ENCODE measurements around the gene GTF2E1.
"Not testable (repeated sequence)": the region's sequence is repeated elsewhere in the genome, so short reads cannot be mapped to it uniquely, and the experiment has no call there.

The GTF2E1 gene

DNA sequence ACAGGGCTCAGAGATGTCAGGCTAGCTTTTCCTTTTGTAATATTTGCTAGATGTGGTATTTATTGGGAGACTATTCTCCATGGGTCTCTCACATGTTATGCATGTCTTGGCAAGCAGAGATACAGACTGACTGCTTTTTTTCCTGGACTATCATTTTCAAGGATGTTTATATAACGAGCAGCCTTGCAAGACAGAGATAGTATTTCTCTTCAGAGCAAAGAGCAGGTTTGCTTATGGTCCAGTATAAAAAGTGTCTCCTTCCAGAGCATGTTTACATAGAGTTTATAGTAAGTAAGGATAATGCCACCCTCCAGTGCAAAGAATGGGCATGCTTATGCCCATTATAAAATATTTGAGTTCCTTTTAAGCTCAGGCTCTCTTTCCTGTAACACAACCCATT is 24.6 kb downstream of the GTF2E1 start:
- Mint-ChIP-seq H3K4me1 (peaks cover 25% of the 10 kb centered on the region), H3K9me3 (no peaks in the 10 kb centered on the region), H3K27ac (no peak overlapping the region), H3K27me3 (no peaks in the 10 kb centered on the region), H3K4me3 (no peak overlapping the region), H3K36me3 (peaks cover 8% of the 10 kb centered on the region)
- no peak for DNase-seq (ENCODE audit: low spot score in 2 of 2)
- ATAC-seq (ENCODE audit: low read depth), result no peak

DNA sequence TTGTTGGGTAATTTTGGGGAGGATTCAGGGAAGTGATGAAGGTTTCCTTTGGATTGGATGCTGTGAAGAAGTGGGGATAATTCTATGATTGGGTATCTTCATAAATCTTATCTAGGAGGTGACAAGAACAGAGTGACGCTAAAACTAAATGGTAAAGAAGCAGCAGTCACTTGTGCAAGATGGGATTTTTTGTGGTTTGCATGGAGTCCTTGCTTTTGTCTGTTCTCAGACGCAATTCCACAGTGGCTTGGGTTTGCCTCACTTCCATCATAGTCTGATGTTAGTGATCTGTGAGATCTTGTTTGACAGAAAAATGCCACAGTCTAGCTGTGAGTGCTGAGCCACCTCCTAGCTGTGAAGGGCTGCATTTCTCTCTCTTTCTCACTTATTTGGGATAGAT is 26.9 kb downstream of the GTF2E1 start:
- peaks cover 8% of the 10 kb centered on the region for H3K36me3 Mint-ChIP-seq
- ATAC-seq (ENCODE audit: low read depth), result no peak
- no peaks in the 10 kb centered on the region for H3K9me3 Mint-ChIP-seq

DNA sequence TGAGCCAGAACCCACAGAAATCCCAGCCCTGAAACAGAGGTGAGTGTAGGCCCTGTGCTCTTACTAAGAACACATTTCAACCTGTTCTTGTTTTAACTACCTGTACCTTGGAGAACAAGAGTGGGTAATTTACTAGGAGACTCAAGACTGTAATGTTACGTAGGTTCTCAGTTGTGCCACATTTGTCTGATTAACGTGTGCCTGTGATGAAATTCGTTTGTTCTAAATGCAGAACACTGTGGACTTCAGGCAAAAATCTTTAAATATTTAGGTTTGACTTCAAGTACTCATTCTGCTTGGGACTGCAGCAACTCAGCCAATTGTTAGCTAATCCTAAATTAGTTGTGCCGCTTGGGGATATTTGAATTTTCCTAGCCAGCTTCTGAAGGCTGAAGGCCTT is 28.3 kb downstream of the GTF2E1 start:
- H3K4me1 Mint-ChIP-seq, result peaks cover 13% of the 10 kb centered on the region
- H3K9me3 Mint-ChIP-seq, result no peaks in the 10 kb centered on the region
- no peaks in the 10 kb centered on the region for H3K27me3 Mint-ChIP-seq
- no peak overlapping the region for H3K27ac Mint-ChIP-seq
- peaks cover 8% of the 10 kb centered on the region for H3K36me3 Mint-ChIP-seq
- DNase-seq (ENCODE audit: low spot score in 2 of 2) (no peak), ATAC-seq (ENCODE audit: low read depth) (no peak)
- H3K4me3 Mint-ChIP-seq, result no peak overlapping the region

More for the DNA sequence above, 26.9 kb downstream of the GTF2E1 start:
- H3K27me3 Mint-ChIP-seq, result no peaks in the 10 kb centered on the region
- no peak overlapping the region for H3K4me3 Mint-ChIP-seq
- peaks cover 16% of the 10 kb centered on the region for H3K4me1 Mint-ChIP-seq
- no peak overlapping the region for H3K27ac Mint-ChIP-seq
- no peak for DNase-seq (ENCODE audit: low spot score in 2 of 2)

DNA sequence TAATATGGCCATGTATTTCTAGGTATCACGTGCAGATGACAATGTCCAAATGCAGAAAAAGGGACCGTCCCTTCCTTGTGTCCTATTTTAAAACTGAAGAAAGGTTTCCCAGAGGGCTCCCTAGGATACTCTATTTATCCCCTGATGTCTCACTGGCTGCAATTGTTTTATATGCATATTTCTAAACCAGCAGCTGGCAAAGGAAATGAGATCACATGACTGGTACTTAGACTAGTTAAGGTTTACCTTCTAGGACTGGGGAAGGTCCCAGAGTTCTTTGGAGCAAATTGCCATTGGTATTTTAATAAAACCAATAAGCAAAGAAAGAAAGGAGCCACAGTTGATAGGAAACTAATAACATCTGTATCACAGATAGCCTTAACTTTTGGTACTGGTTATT is 29.5 kb downstream of the GTF2E1 start:
- H3K4me1 Mint-ChIP-seq, result peaks cover 7% of the 10 kb centered on the region
- H3K36me3 Mint-ChIP-seq, result peaks cover 11% of the 10 kb centered on the region
- no peak for ATAC-seq (ENCODE audit: low read depth)
- H3K4me3 Mint-ChIP-seq, result no peak overlapping the region
- H3K9me3 Mint-ChIP-seq, result no peaks in the 10 kb centered on the region
- DNase-seq (ENCODE audit: low spot score in 2 of 2), result no peak
- no peaks in the 10 kb centered on the region for H3K27me3 Mint-ChIP-seq
- no peak overlapping the region for H3K27ac Mint-ChIP-seq

DNA sequence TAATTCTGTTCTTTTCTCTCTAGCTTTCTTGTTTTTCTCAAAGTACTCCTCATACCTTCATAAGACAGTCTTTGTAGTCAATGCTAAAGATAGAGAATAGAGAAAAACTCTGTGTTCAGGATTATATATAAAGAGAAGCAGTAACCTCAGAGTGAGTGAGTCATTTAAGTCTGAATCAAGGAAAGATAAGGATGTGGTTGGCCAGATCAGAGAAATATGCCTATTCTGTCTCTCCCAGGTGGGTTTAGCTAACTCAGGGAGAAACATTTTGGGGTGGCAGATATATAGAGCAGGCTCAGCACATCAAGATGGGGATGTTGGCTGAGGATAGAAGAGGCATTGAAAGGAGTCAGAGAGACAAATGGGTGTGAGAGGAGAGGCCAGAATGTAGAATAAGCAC is 31.4 kb downstream of the GTF2E1 start:
- Mint-ChIP-seq H3K9me3 (no peaks in the 10 kb centered on the region), H3K36me3 (peaks cover 13% of the 10 kb centered on the region), H3K27me3 (no peaks in the 10 kb centered on the region), H3K27ac (no peak overlapping the region), H3K4me3 (no peak overlapping the region), H3K4me1 (peaks cover 3% of the 10 kb centered on the region)
- ATAC-seq (ENCODE audit: low read depth), result no peak
- DNase-seq (ENCODE audit: low spot score in 2 of 2), result no peak

DNA sequence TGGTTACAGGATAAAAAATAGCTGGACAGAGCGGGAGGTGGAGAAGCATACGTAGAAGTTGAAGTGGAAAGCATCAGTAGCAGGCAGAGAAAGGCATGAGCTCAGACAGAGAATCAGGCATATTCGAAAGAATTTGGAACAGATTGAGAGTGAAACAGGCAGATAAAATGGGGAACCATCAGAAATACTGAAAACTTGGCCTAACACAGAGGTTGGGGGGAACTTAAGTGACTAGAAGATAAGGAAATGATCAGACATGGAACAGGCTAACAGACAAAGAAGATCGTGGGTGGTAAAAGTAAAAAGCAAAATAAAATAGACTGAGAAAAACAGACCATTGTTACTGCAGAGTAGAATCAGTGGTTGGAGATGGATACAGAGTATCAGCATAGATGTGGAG is 32.9 kb downstream of the GTF2E1 start:
- Mint-ChIP-seq H3K27me3 (no peaks in the 10 kb centered on the region), H3K4me1 (peaks cover 7% of the 10 kb centered on the region), H3K4me3 (no peak overlapping the region), H3K36me3 (peaks cover 22% of the 10 kb centered on the region), H3K27ac (no peak overlapping the region), H3K9me3 (no peaks in the 10 kb centered on the region)
- DNase-seq (ENCODE audit: low spot score in 2 of 2) (no peak), ATAC-seq (ENCODE audit: low read depth) (no peak)

GRCh38 chr3:120778776-120779175 is 36.2 kb downstream of the GTF2E1 start:
- Mint-ChIP-seq H3K36me3 (peaks cover 28% of the 10 kb centered on the region), H3K4me1 (peaks cover 7% of the 10 kb centered on the region), H3K4me3 (no peak overlapping the region), H3K27ac (no peak overlapping the region), H3K9me3 (no peaks in the 10 kb centered on the region), H3K27me3 (no peaks in the 10 kb centered on the region)
- DNase-seq (ENCODE audit: low spot score in 2 of 2) (no peak), ATAC-seq (ENCODE audit: low read depth) (no peak)

- Mint-ChIP-seq H3K4me1 (peaks cover 8% of the 10 kb centered on the region), H3K36me3 (peaks cover 33% of the 10 kb centered on the region), H3K9me3 (no peaks in the 10 kb centered on the region), H3K4me3 (no peak overlapping the region), H3K27me3 (no peaks in the 10 kb centered on the region), H3K27ac (peak overlapping the region; percentile 45)
- ATAC-seq (ENCODE audit: low read depth) (no peak), DNase-seq (ENCODE audit: low spot score in 2 of 2) (no peak)
These were observed 38.4 kb downstream of the GTF2E1 start for GRCh38 chr3:120780977-120781376.

DNA sequence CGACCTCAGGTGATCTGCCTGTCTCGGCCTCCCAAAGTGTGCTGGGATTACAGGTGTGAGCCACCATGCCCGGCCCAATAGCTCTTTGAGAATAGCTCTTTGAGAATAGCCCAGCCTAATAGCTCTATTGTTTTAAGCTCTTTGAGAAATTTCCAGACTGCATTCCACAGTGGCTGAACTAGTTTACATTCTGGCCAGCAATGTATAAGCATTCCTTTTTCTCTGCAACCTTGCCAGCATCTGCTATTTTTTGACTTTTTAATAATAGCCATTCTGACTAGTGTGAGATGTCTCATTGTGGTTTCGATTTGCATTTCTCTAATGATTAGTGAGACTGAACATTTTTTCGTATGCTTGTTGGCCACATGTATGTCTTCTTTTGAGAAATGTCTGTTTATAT is 43.3 kb downstream of the GTF2E1 start:
- DNase-seq (ENCODE audit: low spot score in 2 of 2); H3K4me3 Mint-ChIP-seq; H3K9me3 Mint-ChIP-seq; ATAC-seq (ENCODE audit: low read depth); H3K27ac Mint-ChIP-seq; H3K27me3 Mint-ChIP-seq: not testable (repeated sequence)
- Mint-ChIP-seq H3K36me3 (peaks cover 16% of the 10 kb centered on the region), H3K4me1 (peaks cover 12% of the 10 kb centered on the region)

DNA sequence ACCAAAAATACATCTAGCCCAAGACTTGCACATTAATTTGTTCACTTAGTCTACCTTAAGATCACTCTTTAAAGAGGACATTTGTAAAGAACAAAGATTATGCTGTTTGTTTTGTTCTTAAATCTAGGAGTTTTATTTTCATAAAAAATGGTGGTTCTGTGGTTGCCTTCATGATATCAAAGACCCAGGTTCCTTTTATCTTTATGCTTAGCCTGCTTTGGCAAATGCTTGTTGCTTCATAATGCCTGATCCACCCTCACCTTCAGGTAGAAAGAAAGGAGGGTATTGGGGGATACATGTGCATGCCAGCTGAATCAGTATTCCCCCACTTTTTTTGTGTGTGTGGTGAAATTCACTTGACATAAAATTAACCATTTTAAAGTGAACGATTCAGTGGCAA is 48.5 kb downstream of the GTF2E1 start:
- Mint-ChIP-seq H3K27me3 (no peaks in the 10 kb centered on the region), H3K9me3 (no peaks in the 10 kb centered on the region), H3K27ac (no peak overlapping the region), H3K36me3 (no peaks in the 10 kb centered on the region), H3K4me3 (no peak overlapping the region), H3K4me1 (peaks cover 7% of the 10 kb centered on the region)
- DNase-seq (ENCODE audit: low spot score in 2 of 2) (no peak), ATAC-seq (ENCODE audit: low read depth) (no peak)

- Mint-ChIP-seq H3K4me1 (no peaks in the 10 kb centered on the region), H3K36me3 (no peaks in the 10 kb centered on the region), H3K4me3 (no peak overlapping the region), H3K27ac (no peak overlapping the region), H3K27me3 (no peaks in the 10 kb centered on the region), H3K9me3 (no peaks in the 10 kb centered on the region)
- DNase-seq (ENCODE audit: low spot score in 2 of 2) (no peak), ATAC-seq (ENCODE audit: low read depth) (no peak)
These were observed 49.4 kb downstream of the GTF2E1 start for GRCh38 chr3:120791913-120792312.

DNA sequence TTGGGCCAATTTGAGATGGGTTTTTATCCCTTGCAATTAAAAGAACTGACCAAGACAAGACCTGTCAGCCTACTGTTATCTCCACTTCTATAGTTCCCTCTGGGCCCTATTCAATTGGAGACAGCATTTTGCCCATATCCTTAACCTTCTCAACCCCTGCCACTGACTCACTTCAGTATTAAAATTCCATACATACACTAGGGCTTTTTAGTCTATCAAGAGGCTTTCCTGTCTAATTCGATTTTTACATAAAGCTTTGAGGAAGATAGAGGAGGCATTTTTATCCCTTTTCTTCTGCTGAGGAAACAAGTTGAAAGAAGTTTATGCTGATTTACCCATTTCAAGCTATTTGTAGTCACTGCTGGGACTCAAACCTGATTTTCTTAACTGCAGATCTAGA is 51.1 kb downstream of the GTF2E1 start:
- H3K9me3 Mint-ChIP-seq, result no peaks in the 10 kb centered on the region

DNA sequence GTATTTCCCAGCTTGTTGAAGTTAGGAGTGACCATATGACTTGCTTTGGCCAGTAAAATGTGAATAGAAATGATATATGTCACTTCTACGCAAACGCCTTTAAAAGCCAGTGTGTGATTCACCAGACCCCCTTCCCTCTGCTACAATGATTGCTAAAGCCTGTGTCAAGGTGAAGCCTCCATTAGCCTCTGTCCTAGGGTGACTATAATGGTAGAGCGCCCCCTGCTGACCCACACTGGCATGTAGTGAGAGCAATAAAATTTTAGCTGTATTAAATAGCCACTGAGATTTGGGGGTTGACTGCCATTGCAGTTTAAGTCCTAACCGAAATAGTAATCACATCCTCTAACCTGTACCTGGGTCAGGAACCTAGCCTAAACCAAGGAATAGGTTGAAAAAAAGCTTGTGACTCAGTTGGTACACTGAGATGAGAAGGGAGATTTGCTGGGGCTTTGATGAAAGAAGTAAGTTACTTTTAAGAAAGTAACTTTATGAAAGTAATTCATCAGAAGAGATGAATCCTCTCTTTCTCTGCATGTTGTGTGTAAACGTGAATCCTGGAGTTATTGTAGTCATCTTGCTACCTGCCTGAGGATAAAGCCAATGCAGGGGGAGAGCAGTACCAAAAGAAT is 52.6 kb downstream of the GTF2E1 start:
- ATAC-seq (ENCODE audit: low read depth) (peak; percentile 98), DNase-seq (ENCODE audit: low spot score in 2 of 2) (peak; percentile 72 to 80)
- H3K4me3 Mint-ChIP-seq, result no peak overlapping the region

More for the DNA sequence above, 51.1 kb downstream of the GTF2E1 start:
- H3K27me3 Mint-ChIP-seq, result no peaks in the 10 kb centered on the region
- no peak overlapping the region for H3K27ac Mint-ChIP-seq
- no peak overlapping the region for H3K4me3 Mint-ChIP-seq
- ATAC-seq (ENCODE audit: low read depth) (no peak), DNase-seq (ENCODE audit: low spot score in 2 of 2) (no peak)
- H3K4me1 Mint-ChIP-seq, result no peaks in the 10 kb centered on the region
- H3K36me3 Mint-ChIP-seq, result no peaks in the 10 kb centered on the region

DNA sequence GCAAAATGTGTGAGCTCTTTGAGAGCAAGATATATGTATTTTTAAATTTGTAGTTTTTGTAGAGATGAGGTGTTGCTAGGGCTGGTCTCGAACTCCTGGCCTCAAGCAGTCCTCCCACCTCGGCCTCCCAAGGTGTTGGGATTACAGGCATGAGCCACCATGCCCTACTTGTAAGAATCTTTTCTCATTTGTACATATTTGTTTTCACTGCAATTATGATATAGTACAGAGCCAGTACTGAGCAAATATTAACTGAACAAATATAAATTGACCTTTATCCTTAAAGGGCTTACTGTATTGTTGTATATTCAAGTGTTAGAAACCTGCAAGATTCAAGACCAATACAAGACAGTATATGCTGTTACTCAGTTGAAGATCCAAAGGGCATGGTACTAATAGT is 53.4 kb downstream of the GTF2E1 start:
- Mint-ChIP-seq H3K27me3 (no peaks in the 10 kb centered on the region), H3K4me1 (no peaks in the 10 kb centered on the region), H3K9me3 (no peaks in the 10 kb centered on the region), H3K4me3 (no peak overlapping the region), H3K36me3 (no peaks in the 10 kb centered on the region), H3K27ac (no peak overlapping the region)
- no peak for ATAC-seq (ENCODE audit: low read depth)
- DNase-seq (ENCODE audit: low spot score in 2 of 2), result no peak

More for the DNA sequence above, 52.6 kb downstream of the GTF2E1 start:
- Mint-ChIP-seq H3K27ac (no peak overlapping the region), H3K27me3 (no peaks in the 10 kb centered on the region), H3K9me3 (no peaks in the 10 kb centered on the region), H3K4me1 (no peaks in the 10 kb centered on the region), H3K36me3 (no peaks in the 10 kb centered on the region)

DNA sequence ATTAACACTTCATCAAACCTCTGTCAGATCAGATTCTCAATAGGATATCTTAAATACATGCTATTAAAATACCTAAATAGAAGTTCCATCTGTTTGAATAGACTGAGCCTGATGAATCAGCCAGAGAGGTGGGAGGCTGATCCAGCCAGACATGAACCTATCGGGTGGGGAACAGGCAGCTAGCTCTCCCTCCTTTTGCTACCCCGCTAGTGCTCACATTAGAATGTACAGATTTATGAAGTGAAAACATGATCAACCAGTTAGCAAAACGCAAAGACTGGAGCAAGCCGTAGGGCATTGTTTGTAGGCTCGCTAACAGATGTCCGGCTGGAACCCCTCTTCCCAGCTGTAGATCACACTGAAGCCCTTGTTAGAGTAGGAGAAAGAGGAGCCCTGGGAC is 54.4 kb downstream of the GTF2E1 start:
- DNase-seq (ENCODE audit: low spot score in 2 of 2) (no peak), ATAC-seq (ENCODE audit: low read depth) (no peak)
- Mint-ChIP-seq H3K4me3 (no peak overlapping the region), H3K36me3 (no peaks in the 10 kb centered on the region), H3K27ac (no peak overlapping the region), H3K9me3 (no peaks in the 10 kb centered on the region), H3K27me3 (no peaks in the 10 kb centered on the region), H3K4me1 (peaks cover 4% of the 10 kb centered on the region)

Measured in memory B cell (primary cell).